Daoy (cell line): Measurements from ENCODE around the gene ZBTB43. TPM values are rescaled to one million over a fixed set of nuclear protein-coding genes. Genes with fewer than 3 reads are reported as not detected.

Experiments used
- DNase-seq: peaks from one replicate; pipeline ENCODE4 v3.0.0-alpha.2; 2015; ENCODE audit warnings: low read depth
- total RNA-seq: library from RNA; depleted of rRNA; stranded (reverse); fragments of >200 nt; shearing (Covaris generic); gene quantifications from 2 replicates; pipeline ENCODE4 v1.2.3, GENCODE V29; 2014; rRNA removed

Gene ZBTB43
- total RNA-seq, 1 experiment from 2014 or later, result 8.7 TPM

DNA sequence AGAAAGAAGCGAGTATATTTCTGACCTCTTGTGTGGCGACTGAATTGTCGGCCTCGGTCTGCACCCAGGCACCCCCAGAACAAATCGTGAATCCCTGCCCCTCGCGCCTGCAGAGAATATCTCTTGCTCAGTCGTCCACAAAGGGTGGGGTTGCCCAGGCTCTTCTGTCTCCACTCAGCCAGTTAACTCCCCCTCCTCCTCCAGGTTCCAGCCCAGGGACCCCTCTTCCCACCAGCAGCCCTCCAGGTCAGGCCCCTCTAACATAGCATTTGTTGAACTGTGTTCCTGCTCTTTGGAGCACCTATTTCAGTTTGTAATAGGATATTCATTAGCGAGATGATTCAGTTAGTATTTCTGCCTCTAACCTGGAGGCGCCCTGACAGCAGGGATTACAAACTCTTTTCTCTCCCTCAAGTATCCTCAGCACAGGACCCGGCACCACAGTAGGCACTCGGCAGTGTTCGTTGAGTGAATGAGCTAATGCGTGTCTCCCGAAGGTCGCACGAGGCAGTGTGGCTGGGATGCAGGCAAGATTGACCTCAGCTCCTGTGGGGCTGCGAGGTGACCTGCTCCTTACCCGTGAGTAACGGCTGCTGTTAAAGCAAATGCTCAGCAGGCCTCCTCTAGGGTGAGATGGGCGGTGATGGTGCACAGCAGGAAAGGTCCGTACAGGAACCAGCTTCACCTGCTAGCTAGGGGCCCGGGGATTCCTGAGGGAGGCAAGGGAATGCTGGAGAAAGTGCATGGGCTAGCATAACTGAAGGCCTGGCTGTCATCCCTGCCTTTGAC, 81.4 kb downstream of the ZBTB43 start:
- DNase-seq, result no peak

DNA sequence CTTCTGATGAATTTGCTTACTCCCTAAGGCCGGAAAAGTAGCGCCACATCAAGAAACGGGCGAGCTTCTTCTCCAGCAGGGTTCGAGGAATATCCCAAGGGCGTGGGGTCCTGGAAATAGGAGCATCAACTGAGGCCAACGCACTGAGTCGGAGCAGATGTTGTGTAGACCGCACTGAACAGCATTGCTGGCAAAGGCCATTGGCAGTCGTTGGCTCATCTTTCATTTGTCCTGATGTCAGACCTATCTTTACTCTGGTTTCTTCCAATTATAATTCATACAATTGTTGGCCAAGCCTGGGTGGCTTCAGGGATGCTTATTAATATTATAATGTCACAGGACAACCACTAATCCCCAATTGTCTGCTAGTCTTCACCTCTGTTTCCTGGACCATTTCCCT, 82.1 kb downstream of the ZBTB43 start:
- no peak for DNase-seq

Other genes starting within 250 kb of the ZBTB43 start
- gene LMX1B, start 191.1 kb upstream of the ZBTB43 start, total RNA-seq, result 1.5 and 4.6 TPM in 2 replicates
- gene ZBTB34, start 55.6 kb downstream of the ZBTB43 start, total RNA-seq, result 4.7 and 5.5 TPM in 2 replicates
- 4.9 and 18.7 TPM in 2 replicates for gene RALGPS1, start 109.7 kb downstream of the ZBTB43 start, total RNA-seq